GM19463 (cell line): ENCODE data around the gene SUPT16H.
A peak's percentile ranks its signal among the peaks of the same experiment; 100 is the strongest.
"Not testable (repeated sequence)": the region's sequence is repeated elsewhere in the genome, so short reads cannot be mapped to it uniquely, and the experiment has no call there.

Source experiments
- ATAC-seq: cut with Tn5 transposase; IDR thresholded peaks from one replicate; pipeline ENCODE4 v1.9.1; 2021; ENCODE audit warnings: mild to moderate bottlenecking, moderate library complexity; ENCODE audit not compliant: unreplicated experiment

The SUPT16H gene

DNA sequence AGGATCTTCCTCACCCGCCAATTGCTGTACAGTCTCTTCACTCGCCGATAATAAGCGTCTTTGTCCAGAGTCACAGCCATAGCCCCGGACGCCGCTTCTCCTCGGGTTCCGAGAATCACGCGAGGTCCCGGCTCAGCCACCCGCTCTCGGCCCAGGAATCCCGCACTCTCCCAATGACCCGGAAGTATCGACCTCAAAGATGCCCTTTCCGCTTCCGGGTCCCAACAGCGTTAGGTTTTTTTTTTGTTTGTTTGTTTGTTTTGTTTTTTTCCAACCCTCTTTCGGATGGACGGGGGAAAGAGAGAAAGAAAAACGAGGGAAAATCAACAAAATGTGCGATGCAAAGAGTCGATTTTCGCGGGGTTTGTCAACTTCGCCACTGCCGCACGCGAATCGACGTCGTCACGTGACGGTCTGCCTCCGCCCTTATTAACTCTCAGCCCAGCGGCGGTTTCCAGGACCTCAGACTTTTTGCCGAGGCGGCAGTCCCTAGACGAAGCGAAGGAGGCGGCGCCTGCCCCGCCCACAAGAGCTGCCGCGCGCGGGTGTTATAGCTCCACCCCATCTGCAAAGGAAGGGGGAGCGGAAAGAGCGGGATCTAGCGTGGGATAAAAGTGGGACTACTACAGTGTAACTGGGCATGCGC, at the start of gene SUPT16H:
SUPT16H (minus strand) TSS at position 172 of the 646 bp plus-strand sequence; CDS start at position 80, 92 bp downstream.
- peak; percentile 87 for ATAC-seq

DNA sequence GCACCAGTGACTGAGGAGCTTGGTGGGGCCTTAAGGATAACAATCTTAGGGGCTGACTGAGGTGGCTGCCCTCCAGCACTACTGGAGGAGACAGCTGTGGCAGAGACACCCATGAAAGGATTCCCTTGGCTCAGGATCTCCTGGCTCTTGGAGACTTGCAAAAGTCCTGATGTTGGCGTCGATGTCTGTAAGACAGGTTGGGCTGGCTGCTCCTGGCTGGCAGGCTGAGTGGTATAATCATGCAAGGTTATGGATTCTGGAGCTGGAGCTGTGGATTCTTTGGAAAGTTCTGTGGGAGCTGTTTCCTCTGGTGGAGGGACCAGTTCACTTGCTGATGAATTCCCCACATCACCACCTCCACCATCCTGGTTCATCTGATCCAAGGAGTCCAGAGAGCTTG, 47.3 kb upstream of the SUPT16H start:
- no peak for ATAC-seq

DNA sequence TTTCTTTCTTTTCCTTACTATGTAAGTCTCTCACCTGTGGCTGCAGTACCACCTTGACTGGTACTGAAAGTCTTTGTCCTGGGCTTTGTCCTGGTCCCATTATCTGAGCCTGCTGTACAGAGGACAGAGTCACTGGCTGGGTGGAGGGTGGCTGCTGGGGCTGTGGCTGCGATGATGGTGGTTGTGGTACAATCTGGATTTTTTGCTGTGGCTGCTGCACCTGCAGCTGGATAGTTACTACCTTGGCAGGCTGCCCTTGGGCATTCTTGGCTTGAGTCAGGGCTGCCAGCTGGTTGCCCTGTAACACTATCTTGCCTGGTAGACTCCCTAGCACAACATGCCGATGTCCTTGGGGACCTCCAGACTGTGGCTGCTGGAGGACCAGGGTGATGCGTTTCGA, 45.1 kb upstream of the SUPT16H start:
- no peak for ATAC-seq

DNA sequence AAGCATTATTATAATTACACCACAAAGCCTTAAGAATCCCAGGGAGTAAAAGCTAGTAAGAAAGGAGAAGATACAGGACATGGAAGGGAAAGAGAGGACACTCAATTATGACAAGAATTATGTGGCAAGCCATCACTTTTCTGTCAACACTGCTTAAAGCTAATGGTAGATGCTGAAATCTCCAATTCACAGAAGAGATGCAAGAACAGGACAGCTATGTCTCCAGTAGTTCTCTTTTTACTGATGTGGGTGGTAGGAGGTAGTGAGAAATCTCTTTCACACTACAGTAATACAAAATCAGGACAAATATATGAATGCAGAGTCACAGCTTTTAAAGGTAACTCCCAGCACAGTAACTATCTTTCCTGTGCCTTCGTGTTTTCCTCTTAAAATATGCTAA, 42.9 kb upstream of the SUPT16H start:
- no peak for ATAC-seq

DNA sequence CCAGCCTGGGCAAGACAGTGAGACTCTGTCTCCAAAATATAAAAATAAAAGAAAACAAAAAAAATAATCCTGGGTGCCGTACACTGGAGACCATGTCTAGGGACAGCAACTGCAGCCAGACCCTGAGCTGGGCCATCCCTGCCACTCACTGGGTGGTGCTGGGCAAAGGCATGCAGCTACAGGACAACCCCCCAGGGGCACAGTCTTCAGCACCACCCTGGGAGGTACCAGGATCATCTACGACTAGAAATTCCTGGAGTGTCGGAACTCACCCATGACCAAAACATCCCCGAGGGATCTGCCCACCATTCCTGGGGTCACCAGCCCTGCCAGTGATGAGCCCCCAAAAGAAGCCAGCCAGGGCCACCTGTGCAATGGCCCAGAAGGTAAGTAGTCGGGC, 35.7 kb upstream of the SUPT16H start:
- no peak for ATAC-seq

DNA sequence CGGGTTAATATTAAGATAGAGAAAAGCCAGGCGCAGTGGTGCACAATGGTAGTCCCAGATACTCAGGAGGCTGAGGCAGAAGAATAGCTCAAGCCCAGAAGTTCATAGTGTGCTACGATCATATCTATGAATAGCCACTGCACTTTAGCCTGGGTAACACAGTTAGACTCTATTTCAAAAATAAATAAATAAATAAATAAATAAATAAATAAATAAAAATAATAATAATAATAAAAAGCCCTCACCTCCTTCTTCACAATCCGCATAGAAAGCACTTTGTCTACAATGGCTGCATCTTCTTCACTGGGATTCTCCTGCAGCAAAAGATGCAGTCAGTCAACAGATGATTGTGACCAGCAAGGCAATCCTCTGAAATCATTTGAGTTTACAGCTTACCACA, 31.5 kb upstream of the SUPT16H start:
- no peak for ATAC-seq

DNA sequence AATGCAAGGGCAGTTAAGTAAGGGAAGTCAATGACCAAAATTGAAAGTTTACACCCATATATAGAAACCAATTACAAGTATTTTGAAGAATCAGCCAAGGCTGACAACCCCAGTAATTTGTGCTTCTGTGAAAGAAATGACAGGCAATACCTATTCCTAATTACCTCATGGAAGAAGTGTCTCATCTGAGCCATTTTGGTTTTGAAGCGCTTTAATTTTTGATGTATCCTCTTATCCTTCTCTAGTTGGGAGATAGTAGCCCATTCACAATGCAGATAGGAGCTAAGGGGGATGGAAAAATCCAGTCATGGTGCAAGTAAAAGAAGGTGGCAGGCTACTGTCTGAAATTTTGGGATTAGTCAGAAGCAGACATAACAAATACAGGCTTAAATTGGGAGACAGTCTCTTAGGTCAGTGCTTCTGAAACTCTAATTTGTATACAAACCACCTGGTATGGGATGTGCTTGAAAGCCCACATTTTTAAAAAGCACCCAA, 30.4 kb upstream of the SUPT16H start:
- ATAC-seq, result no peak

DNA sequence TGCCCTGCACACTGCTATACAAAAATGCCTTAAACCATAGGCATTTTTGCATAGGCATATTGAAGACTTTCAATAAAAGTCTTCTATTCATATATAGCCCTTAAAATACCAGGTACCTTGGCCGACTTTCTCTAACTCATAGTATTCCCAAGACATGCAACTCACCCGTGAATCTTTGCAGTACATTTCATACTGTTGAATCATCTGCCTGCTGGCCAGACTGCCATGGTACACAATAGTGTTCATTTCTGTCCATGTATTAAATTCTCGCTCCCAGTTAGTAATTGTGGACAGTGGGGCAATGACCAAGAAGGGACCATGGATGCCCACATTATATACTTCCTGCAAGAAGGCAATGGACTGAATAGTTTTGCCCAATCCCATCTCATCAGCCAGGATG, 24.3 kb upstream of the SUPT16H start:
- no peak for ATAC-seq

DNA sequence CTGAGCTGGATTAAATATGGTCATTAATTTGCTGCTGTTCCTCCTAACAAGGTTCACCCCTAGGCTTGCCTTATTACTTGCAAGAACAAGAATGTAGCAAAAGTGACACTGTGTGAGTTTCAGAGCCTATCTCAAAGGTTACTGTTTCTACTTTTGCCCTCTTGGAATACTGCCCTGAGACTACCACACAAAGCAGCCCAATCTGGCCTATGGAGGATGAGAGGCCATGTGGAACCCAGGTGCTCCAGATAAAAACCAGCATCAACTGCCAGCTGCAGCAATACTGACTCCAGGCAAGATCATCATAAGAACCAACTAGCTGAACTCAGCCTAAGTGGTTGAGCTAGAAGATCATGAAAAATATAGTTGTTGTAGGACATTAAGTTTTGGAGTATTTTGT, 22.4 kb upstream of the SUPT16H start:
- ATAC-seq, result no peak

DNA sequence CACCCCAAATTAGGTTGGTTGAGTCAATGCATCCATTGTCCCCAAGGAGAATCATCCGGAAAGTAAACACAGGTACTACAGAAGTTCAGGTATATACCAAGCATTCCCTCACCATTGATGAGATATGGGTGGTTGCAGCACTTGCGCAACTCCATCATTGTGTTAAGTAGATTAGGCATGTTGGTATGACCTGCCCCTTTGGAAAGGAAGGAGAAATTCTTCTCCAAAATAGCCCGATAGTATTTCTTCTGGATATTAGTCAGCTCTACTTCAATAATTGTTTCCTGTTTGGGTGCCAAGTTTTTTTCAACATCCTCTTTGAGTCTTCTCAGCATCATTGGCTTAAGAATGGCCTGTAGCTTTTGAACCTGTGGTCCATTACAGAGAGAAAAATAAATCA, 21.3 kb upstream of the SUPT16H start:
- ATAC-seq, result no peak

DNA sequence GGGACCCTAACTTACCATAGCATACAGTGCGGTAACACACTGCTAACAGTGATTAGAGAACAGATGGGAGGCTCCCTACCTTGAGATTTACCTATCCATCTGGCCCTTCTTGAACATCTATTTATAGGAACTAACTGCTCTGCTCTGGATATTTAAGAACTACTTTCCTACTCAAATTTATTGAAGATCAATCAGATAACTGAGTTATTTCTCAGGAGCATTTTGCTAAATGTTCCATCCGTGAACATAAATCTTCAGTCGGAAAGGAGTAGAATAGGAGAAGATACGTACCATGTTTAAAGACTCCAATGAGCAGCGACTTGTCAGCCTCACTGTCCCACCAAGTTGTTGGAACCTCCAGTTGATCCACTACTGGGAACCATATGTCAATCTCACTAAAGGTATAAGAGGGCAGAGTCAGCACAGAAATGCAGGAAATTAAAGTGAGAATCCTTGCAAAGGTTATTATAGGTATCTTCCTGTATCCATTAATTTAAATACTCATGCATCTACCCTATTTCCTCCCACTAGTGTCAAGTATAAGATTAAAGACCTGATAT, 15.6 kb upstream of the SUPT16H start:
- ATAC-seq, result no peak

DNA sequence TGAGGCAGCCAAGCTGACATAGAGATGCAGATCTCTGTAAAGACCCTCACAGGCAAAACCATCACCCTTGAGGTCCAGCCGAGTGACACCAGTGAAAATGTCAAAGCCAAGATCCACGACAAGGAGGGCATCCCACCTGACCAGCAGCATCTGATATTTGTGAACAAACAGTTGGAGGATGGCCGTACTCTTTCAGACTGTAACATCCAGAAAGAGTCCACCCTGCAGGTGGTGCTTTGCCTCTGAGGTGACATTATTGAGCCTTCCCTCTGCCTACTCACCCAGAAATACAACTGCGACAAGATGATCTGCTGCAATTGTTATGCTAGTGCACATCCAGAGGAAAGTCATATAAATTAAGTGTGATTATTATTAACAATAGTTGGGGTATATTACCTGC, 15.1 kb upstream of the SUPT16H start:
- no peak for ATAC-seq

DNA sequence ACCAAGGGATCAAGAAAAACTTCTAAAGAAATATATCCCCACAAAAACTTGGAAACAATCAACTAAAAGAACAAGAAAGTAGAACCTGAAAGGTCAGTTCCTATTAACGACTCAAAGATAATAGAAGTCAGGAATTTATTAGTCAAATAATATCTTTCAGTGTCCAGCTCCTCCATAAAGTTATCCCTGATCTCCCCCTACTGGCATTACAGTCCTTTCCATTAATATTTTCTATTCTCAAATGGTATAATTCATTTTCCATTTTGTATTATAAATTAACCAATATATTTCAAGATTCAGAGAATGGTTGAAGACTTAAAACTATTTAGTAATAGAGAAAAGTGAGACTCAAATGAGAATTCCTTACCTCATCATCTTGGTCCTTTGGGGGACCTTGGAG, 11.6 kb upstream of the SUPT16H start:
- no peak for ATAC-seq

DNA sequence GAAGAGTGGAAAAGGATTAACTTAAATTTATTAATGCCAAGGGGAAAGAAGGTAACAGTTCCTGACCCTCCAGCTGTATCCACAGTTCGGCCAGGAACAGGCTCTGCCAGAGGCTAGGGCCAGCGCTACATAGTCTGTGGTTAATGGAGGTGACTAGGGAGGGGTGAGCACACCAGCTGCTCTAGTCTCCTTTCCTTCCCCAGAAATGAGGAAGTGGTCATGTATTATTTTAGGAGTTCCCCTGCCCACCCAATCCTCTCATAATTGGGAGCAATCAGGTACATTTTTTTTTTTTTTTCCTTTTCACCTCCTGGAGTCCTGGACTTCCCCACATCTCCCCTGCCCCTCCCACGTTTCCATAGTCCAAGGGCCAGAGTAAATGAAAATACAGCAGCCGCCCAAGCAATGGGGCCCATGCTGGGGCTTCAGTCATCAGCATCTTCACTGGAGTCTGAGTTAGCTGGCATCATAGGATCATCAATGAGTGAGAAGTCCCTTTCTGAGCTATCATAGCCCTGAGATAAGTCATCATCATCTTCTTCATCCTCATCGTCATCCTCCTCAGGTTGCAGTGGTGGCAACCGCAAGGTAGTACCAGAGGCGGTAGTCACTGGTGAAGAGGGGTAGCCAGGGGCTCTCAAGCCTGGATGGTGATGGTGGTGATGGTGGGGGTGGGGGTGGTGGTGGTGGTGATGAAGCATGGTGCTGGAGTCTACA, 1.5 kb upstream of the SUPT16H start:
- ATAC-seq, result no peak

DNA sequence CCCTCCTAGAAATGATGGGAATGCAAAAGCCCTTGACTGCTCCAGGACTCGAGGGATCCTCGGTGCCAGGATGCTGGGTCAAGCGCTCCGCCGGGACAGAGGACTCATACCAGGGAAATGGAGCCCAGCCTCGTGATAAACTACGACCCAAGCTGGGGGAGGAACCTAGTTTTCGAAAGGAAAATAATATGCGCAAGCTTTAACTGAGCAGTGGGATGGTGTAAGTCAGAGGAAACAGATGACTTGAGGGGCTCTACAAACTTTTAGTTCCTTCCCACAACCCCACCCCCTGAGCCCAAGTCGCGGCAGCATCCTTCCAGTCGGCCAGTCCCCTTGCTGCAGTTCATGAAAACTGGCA, 654 bp upstream of the SUPT16H start:
- peak; percentile 28 for ATAC-seq

DNA sequence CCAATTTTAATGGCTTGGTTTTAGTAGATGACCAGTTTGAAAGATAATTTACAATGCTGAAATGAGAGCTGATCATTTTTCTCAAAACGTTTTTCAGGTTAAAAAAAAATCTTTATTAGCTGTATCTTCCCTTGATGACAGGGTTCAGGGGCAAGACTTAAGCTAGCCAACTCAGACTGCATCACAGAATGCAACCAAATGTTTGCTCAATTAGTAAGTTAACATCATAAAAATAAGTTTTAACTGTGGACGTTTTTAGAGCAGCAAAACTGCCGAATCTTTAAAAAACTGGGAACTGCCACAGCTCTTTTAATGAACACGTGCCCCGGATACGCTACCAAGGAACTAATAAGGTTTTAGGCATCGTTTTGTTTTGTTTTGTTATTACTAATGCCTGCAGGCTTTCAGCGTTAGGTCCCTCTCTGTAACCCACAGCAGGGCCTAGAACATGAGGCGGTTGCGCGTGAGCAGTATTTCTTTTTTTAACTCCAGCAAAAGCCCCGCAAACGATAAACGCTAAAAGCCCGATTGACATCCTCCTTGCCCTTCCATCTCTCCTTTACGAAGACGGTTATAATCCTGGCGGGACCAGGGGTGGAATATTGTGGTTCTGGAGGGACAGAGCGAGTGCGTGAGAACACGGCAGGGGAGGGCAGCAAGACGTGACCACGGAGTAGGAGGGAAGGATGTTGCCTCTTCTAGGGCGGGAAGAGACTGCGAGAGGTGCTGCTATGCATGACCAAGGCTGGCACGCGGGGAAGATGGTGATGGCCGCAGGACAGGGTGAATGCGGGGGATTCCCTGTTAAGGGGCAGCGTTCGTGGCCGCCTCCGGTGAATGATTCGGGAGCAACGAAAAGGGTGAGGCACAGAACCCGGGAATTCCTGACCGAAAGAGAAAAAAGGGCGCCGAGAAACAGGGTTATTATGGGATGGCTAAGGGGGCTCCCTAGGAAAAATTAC, 652 bp downstream of the SUPT16H start:
- ATAC-seq, result no peak

DNA sequence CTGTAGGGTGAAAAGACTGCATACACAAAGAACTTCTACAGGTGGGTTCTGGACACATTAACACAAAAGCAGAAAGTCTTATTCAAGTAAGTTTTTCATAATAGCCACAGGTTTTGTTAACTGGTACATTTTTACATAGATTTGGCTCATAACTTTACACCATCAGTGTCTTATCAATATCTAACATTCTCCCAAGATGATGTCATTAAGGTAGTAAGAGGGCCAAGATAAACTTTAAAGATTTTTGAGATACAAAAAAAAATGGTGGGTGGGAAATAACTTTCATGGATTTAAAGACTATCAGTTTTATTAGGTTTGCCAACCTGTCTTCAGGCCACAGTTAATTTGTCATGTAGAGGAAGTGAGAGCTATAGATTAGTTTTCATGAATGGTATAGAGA, 1.7 kb downstream of the SUPT16H start:
- no peak for ATAC-seq

DNA sequence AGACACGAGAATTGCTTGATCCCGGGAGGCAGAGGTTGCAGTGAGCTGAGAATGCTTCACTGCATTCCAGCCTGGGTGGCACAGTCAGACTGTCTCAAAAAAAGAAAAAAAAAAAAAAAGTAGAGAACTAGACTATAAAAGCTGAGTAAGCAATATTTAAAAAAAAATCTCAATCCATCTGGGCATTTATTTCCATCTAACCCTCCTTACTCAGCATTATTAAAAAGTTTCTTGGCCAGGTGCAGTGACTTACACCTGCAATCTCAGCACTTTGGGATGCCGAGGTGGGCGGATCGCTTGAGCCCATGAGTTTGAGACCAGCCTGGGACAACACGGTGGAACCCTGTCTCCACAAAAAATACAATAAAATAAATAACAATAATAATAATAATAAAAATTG, 4.5 kb downstream of the SUPT16H start:
- no peak for ATAC-seq

DNA sequence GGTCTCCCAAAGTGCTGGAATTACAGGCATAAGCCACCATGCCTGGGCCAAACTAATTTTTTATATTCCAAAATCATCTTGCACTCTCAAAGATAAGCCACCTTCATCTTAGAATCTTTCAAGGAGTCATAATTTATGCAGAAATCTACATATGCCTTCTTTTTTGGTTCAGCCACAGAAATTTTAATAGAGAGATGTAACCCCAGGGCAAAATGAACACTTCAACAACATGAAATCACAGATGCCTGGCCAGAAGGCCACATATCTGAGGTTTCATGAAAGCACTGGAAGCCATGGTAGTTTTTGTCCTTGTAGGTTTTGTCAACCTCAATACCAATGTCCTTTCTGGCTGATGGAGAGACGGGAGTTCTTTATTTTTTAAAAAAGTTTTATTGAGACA, 9.8 kb downstream of the SUPT16H start:
- no peak for ATAC-seq

DNA sequence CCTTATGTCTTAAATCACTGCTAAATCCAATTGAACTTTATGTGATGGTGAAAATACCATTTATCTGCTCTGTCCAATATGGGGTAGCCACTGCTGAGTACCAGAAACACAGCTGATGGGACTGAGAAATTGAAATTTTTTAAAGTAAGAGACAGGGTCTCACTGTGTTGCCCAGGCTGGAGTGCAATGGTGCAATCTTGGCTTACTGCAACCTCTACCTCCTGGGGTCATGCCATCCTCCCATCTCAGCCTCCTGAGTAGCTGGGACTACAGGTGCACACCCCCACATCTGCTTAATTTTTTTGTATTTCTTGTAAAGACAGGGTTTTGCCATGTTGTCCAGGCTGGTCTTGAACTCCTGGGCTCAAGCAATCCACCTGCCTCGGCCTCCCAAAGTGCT, 11.0 kb downstream of the SUPT16H start:
- not testable (repeated sequence) for ATAC-seq

DNA sequence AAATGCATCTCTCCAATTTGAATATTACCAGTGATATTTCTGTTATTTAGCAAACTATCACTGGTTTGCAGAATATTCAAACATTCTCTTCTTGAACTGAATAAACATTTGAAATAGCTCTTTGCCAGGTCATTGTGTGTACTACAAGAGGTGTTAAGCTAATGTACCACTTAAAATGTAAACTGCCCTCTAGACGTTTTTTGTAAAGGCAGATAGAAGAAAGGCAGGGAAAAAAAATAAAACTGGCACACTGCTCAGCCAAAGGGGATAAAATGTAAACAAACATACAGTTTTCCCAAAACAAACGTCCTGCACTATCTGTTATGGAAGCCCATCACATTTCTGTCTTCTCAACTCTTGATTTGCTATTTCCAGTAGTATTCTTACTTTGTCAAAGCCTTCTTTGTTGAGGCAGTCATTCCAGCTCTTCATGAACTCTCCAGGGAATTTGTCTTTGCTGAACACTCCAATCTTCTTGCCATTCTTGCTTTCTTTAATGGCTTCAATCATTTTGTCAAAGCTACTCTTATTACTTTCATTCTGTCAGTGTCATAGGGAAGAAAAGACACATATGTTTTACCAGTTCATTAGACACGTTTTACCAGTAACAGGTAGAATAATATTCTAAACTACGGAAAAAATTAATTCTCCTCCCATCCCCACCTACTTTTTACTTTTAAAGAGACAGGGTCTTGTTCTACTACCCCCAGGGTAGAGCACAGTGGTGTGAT, 13.7 kb downstream of the SUPT16H start:
- ATAC-seq, result no peak
